Glutamatergic neuron (in vitro differentiated cells): ENCODE results near the gene WDR5. TPM values are rescaled to one million over a fixed set of nuclear protein-coding genes. Genes with fewer than 3 reads are reported as not detected.

Experiments used
- DNase-seq: peaks from one replicate; pipeline ENCODE4 v3.0.0; 2022
- H3K27ac Mint-ChIP-seq: one replicate; pipeline ENCODE4 v1.8.0; 2020; ENCODE audit warnings: mild to moderate bottlenecking, mixed read lengths, inconsistent platforms; ENCODE audit not compliant: unreplicated experiment
- H3K27me3 Mint-ChIP-seq: one replicate; pipeline ENCODE4 v1.8.0; 2020; ENCODE audit warnings: mild to moderate bottlenecking, moderate library complexity, mixed read lengths, inconsistent platforms; ENCODE audit not compliant: unreplicated experiment
- H3K36me3 Mint-ChIP-seq: one replicate; pipeline ENCODE4 v1.8.0; 2020; ENCODE audit warnings: mild to moderate bottlenecking, mixed read lengths, inconsistent platforms; ENCODE audit not compliant: unreplicated experiment
- H3K4me1 Mint-ChIP-seq: one replicate; pipeline ENCODE4 v1.8.0; 2020; ENCODE audit warnings: mild to moderate bottlenecking, low read depth, mixed read lengths, inconsistent platforms; ENCODE audit not compliant: unreplicated experiment
- H3K4me3 Mint-ChIP-seq: one replicate; pipeline ENCODE4 v1.8.0; 2020; ENCODE audit warnings: mild to moderate bottlenecking, mixed read lengths, inconsistent platforms; ENCODE audit not compliant: unreplicated experiment
- H3K9me3 Mint-ChIP-seq: one replicate; pipeline ENCODE4 v1.8.0; 2020; ENCODE audit warnings: mild to moderate bottlenecking, moderate library complexity, mixed read lengths, inconsistent platforms; ENCODE audit not compliant: unreplicated experiment
- CTCF ChIP-seq: fragments of 200-600 bp; sonication (generic); IDR thresholded peaks from one replicate; pipeline ENCODE4 v1.5.0; 2021; ENCODE audit not compliant: partially characterized antibody, unreplicated experiment
- total RNA-seq: library from RNA; stranded (reverse); fragmentation: NEBNext Ultra II Directional; extraction: Animal tissue kit (Norgen Biotek cat#: 25700); gene quantifications from one replicate; pipeline ENCODE4 v1.2.1, GENCODE V29; 2021; ENCODE audit not compliant: unreplicated experiment

Gene WDR5
- total RNA-seq, 1 donor from 2014 or later: 45.9 TPM

- TF ChIP-seq CTCF: no peak
- Mint-ChIP-seq H3K27me3 (no peaks in the 10 kb centered on the region), H3K9me3 (peaks cover 7% of the 10 kb centered on the region), H3K36me3 (no peaks in the 10 kb centered on the region), H3K4me3 (peak overlapping the region; percentile 89), H3K27ac (peak overlapping the region; percentile 76), H3K4me1 (peaks cover 22% of the 10 kb centered on the region)
- DNase-seq: no peak
These were observed 1.1 kb downstream of the WDR5 start for GRCh38 chr9:134136996-134137299.

DNA sequence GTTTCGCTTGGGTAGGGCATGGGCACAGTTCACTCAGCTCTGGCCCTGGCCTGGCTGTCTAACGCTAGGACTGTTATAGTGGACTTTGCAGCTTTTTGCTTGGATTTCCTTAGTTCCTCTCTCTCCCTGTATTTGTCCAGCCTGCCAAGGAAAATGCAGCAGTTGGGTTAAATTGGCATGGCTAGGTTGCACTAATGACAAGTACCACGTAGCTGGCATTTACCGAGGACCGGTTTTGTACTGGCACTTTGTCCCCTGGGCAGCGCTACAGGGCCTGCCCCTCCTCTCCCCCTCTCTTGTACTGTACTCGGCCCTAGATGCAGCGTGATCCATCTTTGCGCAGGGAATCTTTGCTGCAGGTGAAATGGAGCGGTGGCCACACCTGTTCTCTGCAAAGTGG is 2.4 kb downstream of the WDR5 start:
- peaks cover 5% of the 10 kb centered on the region for H3K9me3 Mint-ChIP-seq
- no peak overlapping the region for H3K27ac Mint-ChIP-seq
- no peaks in the 10 kb centered on the region for H3K27me3 Mint-ChIP-seq
- H3K4me1 Mint-ChIP-seq: peaks cover 22% of the 10 kb centered on the region
- H3K36me3 Mint-ChIP-seq: no peaks in the 10 kb centered on the region
- no peak for DNase-seq
- H3K4me3 Mint-ChIP-seq: peak overlapping the region; percentile 30
- no peak for TF ChIP-seq CTCF

- H3K27ac Mint-ChIP-seq: no peak overlapping the region
- H3K9me3 Mint-ChIP-seq: peaks cover 5% of the 10 kb centered on the region
- H3K4me1 Mint-ChIP-seq: peaks cover 22% of the 10 kb centered on the region
- no peak for DNase-seq
- no peaks in the 10 kb centered on the region for H3K27me3 Mint-ChIP-seq
- no peak for TF ChIP-seq CTCF
- H3K4me3 Mint-ChIP-seq: peak overlapping the region; percentile 25
- H3K36me3 Mint-ChIP-seq: no peaks in the 10 kb centered on the region
These were observed 3.2 kb downstream of the WDR5 start for GRCh38 chr9:134139081-134139480.

- Mint-ChIP-seq H3K36me3 (no peaks in the 10 kb centered on the region), H3K4me3 (no peak overlapping the region)
These were observed 6.0 kb downstream of the WDR5 start for GRCh38 chr9:134141906-134142305.

DNA sequence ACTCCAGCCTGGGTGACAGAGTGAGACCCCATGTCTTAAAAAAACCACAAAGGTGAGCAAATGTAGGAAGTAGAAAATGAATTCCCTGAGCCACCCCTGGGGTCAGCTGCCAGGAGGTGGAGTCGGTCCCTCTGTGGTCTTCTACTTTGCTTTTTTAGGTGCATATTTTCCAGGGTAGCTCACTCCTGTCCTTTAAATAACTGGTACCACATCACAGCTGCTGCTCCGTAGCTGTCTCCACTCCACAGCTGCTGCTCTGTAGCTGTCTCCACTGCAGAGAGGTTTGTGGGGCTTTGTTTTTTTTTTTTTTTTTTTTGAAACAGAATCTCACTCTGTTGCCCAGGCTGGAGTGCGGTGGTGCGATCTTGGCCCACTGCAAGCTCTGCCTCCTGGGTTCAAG is 8.9 kb downstream of the WDR5 start:
- H3K36me3 Mint-ChIP-seq: no peaks in the 10 kb centered on the region

More at GRCh38 chr9:134141906-134142305, 6.0 kb downstream of the WDR5 start:
- peaks cover 3% of the 10 kb centered on the region for H3K9me3 Mint-ChIP-seq
- no peak for DNase-seq
- peaks cover 19% of the 10 kb centered on the region for H3K4me1 Mint-ChIP-seq
- no peak for TF ChIP-seq CTCF
- no peak overlapping the region for H3K27ac Mint-ChIP-seq
- peaks cover 2% of the 10 kb centered on the region for H3K27me3 Mint-ChIP-seq

More for the DNA sequence above, 8.9 kb downstream of the WDR5 start:
- DNase-seq: no peak
- Mint-ChIP-seq H3K4me3 (no peak overlapping the region), H3K9me3 (peaks cover 1% of the 10 kb centered on the region), H3K27ac (no peak overlapping the region), H3K27me3 (peaks cover 2% of the 10 kb centered on the region), H3K4me1 (peaks cover 7% of the 10 kb centered on the region)
- TF ChIP-seq CTCF: no peak
